T-helper 1 cell treated with Interleukin-12 subunit alpha and Interleukin-12 subunit beta and Interleukin-4 antibody, amounts not matched to agents 30 ng/mL and 1 ng/mL, for 36 hours (primary cell): Measurements from ENCODE around the gene SEBOX. TPM values are rescaled to one million over a fixed set of nuclear protein-coding genes. Genes with fewer than 3 reads are reported as not detected.

ENCODE experiments used
- intact Hi-C: fragments of 100-400 bp; cut with micrococcal nuclease; formaldehyde crosslinking; loops from one replicate; pipeline ENCODE4 v1.15.1; 2024
- total RNA-seq: library from RNA; stranded (reverse); gene quantifications from 2 replicates; pipeline ENCODE4 v1.2.3, GENCODE V29; 2022

The SEBOX gene
- total RNA-seq, 1 donor from 2014 or later, result not detected

DNA sequence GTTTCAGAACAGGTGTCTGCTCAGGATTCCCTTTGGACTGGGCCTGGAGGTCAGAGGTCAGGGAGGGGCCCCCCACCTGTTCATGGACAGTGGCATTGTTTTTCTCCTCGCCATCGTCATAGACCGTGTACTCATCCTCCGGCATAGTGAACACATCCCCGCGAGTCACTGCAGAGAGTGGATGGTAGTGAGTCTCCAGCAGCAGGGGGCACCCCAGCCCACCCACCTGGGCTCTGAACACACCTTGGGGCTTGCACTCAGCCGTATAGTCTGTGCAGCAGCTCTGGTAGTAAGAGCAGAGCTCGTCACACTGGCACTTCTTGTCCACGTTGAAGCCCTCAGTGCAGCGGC, 4.7 kb upstream of the SEBOX start:
- intact Hi-C loops, result loop anchor here (5.0 to 10.0 kb wide), 5 partner anchors 48 to 343 kb away; partner anchors contain the start of genes ALDOC, BLTP2, PIGS and PROCA1

GRCh38 chr17:28368915-28369683, 4.1 kb upstream of the SEBOX start:
- intact Hi-C loops, result no loop called here

GRCh38 chr17:28368306-28368831, 3.4 kb upstream of the SEBOX start:
- intact Hi-C loops, result no loop called here

DNA sequence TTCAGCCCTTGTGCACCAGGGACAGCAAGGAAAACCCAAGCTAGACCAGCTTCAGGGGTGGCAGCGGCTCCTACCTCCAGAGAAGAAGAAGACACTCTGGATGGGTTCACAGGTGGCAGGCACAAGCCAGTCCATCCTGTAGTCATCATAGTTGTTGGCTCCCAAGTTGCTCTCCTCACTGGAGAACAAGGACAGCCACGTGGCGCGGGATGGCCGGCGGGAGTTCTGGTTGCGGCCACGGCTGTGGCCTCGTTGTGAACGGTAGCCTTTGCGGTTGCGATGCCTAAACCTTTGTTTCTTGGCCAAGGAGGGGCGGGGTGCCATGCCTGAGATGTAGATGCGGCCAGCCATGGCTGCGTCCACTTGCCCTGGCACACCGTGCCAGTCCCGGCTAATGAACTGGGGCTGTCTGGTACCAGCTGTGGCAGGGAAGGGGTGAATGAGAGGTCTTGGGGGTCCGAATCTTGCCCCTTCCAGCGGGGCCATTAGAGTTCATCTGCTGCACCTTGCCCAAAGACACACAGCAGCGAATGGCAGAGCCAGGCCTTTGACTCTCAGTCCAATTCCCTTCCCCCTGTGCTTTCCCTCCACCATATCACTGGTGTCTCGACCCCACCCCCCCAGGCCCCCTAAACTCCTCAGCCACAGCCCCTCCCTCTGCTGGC, 2.8 kb upstream of the SEBOX start:
- intact Hi-C loops, result no loop called here

DNA sequence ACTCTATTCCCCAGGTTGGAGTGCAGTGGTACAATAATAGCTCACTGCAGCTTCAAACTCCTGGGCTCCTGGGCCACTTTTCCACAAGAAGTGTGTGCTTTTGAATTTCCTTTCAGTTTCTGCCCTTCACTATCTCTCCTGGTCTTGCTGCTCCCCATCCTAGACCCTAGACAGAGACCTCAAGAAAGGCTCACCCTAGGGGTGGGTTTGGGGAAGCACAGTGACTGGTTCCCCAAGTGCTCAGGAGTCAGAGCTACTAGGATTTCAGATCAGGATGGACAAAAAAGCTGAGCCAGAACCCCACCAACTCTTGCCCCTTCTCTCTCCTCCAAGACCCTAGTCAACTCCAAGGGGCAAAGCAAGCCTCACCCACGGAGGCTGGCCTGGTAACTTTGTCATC, 1.6 kb upstream of the SEBOX start:
- intact Hi-C loops, result no loop called here

DNA sequence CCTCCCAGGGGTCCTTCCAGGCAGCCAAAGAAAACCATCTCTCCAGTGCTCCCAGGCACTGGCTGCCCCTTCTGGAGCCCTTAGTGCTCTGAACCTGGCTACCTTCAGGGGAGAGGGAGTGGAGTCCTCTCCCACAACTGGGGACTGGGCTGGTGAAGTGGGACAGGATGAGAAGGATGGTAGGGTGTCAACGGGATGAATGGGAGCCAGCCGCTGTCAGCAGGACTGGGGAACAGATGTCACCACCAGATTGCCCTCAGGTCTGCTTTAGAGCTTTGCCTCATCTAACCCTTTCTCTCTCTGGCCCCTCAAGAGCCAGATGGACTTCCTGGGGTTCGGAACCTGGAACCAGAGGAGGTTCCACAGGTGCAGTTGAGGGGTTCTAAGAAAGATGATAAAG, 488 bp upstream of the SEBOX start:
- intact Hi-C loops, result no loop called here

GRCh38 chr17:28363776-28364650, 986 bp downstream of the SEBOX start:
- intact Hi-C loops, result no loop called here

GRCh38 chr17:28363186-28363585, 1.8 kb downstream of the SEBOX start:
- intact Hi-C loops, result no loop called here

- intact Hi-C loops, result loop anchor here (1.0 to 5.0 kb wide), 10 partner anchors 13 to 595 kb away; partner anchors contain the start of genes IFT20, SARM1, SPAG5 and TMEM97
Observed at GRCh38 chr17:28357901-28358197, 7.2 kb downstream of the SEBOX start.

GRCh38 chr17:28357061-28357900, 7.7 kb downstream of the SEBOX start, which contains the start of gene POLDIP2:
TSS of gene POLDIP2 (minus strand) at chr17:28357527. CDS start at chr17:28357448, 79 bp downstream.
- intact Hi-C loops, result loop anchor here (1.0 to 5.0 kb wide), 10 partner anchors 14 to 596 kb away; partner anchors contain the start of genes IFT20, SARM1, SPAG5 and TMEM97

GRCh38 chr17:28350271-28350670, 14.7 kb downstream of the SEBOX start:
- intact Hi-C loops, result no loop called here

- intact Hi-C loops, result no loop called here
Observed at GRCh38 chr17:28348979-28349378, 16.0 kb downstream of the SEBOX start.

- intact Hi-C loops, result no loop called here
Observed at GRCh38 chr17:28347261-28347891, 17.6 kb downstream of the SEBOX start.

DNA sequence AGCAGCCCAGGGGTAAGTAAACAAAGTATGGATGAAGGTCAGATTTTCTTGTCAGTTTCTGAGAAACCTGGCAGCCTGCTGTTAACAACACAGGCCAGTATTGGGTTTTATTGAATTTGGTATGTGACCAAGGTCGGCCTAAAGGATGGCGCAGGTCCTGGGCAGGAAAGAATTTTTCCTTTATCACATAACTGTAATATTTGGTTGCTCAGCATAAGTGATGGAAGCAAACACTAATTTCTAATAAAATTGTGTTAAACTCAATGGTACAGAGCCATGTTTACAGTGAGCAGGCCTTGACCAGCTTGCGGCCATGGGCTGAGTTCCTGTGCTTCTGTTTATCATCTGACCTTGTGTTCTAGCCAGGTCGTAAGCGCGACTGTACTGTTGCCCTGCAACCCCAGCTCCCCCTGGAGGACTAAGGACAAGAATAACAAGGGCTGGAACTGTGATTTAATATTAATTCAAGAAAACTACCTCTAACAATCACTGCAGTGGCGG, 18.2 kb downstream of the SEBOX start:
- intact Hi-C loops, result no loop called here

DNA sequence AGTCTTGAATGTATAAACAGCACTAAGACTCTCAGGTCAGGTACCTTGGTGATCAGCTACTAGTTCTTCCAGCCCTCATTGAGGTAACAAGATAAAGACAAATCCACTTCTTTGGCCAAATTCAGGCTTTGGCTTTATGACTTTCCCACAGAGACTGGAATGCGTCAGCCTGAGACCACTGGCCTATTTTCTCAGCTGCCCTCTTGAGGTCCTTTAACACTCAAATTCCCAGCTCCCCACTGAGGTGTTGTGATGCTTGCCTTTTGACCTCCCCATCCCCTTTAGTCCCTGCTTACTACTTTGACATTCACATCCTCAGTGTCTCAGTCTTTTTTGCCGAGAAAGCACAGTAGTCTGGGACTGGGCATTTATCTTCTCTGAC, 18.8 kb downstream of the SEBOX start:
- intact Hi-C loops, result no loop called here

DNA sequence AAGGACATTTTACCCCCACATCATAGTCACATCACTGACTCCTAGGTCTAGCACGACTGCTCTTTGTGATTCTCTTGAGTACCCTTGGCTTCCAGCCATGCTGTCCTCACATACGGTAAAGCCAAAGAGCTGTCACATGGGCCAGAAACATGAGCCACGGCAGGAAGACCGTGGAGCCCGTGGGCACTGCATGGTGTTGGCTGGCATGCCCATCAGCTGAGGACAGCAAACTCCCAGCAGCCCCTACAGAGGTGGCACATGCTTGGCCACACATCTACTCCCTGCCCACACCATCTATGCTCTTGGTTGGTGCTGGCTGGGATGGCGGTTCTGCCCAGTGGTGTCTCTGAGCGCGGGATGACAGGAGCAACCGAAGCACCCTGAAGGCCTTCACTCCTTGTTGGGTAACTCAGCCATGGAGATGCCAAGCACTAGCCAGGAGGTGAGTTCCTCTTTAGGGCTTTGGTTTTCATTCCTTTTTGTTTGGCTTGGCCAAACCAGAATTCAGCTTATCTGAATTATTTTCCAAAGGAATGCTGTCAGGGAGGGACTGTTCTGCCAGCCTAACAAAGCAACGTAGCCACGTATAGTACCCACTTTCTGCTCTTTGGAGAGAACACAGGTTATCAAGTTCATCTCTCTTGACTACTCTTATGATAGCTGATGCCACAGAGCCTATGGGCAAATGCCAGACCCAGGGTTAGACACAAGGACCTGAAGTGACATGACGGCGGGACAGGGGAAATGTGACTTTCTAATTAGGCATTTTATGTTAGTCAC, 19.4 kb downstream of the SEBOX start:
- intact Hi-C loops, result no loop called here

- intact Hi-C loops, result no loop called here
Observed at GRCh38 chr17:28344435-28344901, 20.5 kb downstream of the SEBOX start.

DNA sequence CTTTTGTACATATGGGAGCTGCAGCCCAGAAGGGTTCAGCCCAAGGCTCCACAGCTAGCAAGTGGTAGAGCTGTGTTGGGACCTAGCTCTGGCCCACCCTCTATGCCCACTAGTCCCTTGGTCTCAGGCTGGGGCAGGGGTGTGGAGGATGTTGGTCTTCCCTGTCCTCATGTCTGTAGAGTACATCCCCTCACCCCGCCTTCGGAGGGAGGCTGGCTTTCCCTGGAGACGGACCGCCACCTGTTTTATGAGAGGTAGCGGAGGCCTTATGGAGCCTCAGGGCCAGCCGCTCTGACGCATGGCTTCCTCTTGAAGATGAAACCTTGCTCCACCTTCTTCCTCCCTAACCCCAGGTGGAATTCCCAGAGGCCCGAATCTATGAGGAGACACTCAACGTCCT, 21.0 kb downstream of the SEBOX start:
- intact Hi-C loops, result no loop called here

- intact Hi-C loops, result no loop called here
Observed at GRCh38 chr17:28343491-28343932, 21.5 kb downstream of the SEBOX start.
